Right lung (tissue), 5 donors: ENCODE measurements around the gene GNA12. TPM values are rescaled to one million over a fixed set of nuclear protein-coding genes. Genes with fewer than 3 reads are reported as not detected.
A peak's percentile ranks its signal among the peaks of the same experiment; 100 is the strongest.
"Not testable (repeated sequence)": the region's sequence is repeated elsewhere in the genome, so short reads cannot be mapped to it uniquely, and the experiment has no call there.

ENCODE experiments used
- DNase-seq, 2 donors: peaks; one replicate each; pipeline ENCODE4 v3.0.0-alpha.2; 2013
- polyA plus RNA-seq, 5 donors: library from polyadenylated mRNA; unstranded; fragments of 120-200 nt; gene quantifications; one replicate each; pipeline versions ENCODE4 v1.2.1 to v1.2.3, GENCODE V29; 2013; ENCODE audit warnings: inconsistent platforms in 1 of 5, low replicate concordance in 1 of 5; ENCODE audit not compliant: insufficient read length in 5 of 5, insufficient read depth in 1 of 5

The GNA12 gene
- polyA plus RNA-seq, 5 donors, result 46.0 to 61.9 (median 50.4) TPM

GRCh38 chr7:2869981-2870380 is 25.9 kb upstream of the GNA12 start:
- no peak for DNase-seq

GRCh38 chr7:2866601-2867000 is 22.5 kb upstream of the GNA12 start:
- DNase-seq, result no peak

DNA sequence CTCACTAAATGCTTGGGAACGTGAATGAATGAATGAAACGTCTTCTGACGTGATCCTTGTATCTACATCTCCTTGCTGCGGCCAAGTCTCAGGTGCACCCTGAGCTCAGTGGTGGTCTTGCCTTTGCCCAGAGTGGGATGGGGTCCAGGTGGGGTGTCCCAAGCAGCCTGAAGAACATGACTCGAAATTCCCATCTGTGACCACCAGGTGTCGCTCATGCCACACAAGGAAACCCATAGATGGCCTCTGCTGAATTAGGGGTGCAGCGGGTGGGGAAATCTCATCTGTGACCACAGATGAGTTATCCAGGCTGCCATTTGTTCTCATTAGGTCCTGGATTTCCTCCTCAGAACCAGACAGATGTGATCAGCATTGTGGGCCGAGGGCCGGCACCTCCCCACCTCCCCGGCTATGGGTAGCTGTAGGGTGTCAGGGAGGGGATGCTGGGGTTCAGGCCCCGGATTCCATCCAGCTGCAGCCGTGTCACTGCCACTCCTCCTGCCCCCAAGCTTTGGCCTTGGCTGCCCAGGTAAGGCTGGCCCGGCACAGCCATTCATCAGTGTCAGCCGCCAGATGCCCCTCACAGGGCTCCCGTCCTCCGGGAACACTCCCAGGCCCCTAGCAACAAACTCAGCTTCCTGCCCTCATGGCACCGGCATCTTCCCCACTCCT is 21.0 kb upstream of the GNA12 start:
- peak; percentile 51 to 63 for DNase-seq

DNA sequence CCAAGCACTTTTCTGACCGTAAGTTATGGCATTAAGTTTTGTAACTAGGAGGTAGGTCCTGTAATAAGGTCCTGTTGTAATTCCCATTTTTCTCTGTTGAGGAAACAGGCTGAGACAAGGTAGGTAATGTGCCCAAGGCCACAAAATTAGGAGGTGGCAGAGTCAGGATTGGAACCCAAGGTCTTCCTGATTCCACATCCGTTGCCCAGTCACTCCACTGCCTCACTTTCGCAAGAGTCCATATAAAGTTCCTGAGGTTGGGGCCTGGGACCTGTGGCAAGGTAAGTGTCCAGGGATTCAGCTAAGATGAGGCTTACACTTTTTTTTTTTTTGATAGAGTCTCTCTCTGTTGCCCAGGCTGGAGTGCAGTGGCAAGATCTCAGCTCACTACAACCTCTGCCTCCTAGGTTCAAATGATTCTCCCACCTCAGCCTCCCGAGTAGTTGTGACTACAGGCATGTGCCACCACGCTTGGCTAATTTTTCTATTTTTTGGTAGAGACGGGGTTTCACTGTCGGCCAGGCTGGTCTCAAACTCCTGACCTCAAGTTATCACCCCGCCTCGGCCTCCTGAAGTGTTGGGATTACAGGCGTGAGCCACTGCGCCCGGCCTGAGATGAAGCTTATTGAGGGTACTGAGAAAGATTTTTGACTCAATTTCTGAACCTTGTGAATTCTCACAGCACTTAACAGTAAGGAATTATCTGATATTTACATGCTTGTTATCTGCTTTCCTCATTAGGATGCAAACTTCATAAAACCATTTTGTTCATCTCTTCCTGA is 20.3 kb upstream of the GNA12 start:
- DNase-seq, result no peak

DNA sequence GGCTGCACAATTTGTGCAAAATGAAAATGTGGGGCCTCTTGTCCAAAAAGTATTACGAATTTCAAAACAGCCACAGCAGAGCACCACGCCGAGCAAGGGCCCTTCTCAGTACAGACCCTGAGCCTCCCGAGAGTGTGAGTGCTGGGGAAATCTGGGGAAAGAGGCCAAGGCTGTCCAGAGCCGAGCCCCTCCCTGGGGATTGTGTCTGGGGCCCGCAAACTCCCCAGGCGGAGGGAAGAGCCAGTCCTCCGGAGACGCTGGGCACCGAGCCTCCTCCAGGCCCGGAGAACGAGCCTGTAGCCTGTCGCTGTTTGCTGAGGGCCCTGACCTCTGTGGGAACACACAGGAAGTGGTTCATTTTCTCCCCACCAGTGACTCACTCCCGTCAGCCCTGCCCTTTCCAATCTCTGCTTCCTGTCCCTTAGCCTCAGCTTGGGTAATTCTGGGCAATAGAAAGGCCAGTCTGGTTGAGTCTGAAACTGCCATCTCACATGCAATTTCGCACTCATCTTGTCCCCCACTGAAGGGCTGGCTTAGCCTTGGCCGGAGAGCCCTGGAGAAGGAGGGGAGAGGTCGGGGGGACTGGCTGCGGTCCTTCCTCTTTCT is 19.5 kb upstream of the GNA12 start:
- peak; percentile 65 to 67 for DNase-seq

DNA sequence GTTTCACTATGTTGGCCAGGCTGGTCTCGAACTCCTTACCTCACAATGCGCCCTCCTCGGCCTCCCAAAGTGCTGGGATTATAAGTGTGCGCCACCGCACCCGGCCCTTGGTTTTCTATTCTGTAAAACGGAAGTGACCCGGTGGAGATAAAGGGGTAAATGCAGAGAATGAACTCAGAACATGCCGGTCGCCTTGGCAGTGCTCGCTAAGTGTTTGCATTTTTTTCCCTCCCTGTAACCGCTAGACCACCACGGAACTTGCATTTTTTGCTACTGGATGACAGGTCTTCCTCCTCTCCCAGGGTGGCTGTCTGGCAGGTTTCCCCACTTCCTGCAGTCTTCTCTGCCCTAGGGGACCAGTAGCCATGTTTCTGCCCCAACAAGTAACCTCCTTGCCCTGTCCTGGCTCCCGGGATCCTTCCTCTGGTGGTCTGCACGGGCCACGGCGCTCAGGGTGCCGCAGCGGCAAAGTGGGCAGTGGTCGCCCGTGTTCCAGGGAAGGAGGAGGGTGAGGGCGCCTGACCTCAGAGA is 18.8 kb upstream of the GNA12 start:
- DNase-seq, result no peak

DNA sequence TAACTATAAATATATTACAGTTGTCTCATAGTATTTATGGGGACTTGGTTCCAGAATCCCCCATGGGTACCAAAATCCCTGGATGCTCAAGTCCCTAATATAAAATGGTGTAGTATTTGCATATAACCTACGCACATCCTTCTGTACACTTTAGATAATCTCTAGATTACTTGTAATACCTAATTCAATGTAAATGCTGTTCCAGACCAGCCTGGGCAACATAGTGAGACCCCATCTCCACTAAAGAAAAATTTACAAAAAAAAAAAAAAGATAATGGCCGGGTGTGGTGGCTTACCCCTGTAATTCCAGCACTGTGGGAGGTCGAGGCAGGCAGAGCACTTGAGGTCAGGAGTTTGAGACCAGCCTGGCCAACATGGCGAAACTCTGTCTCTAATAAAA is 17.4 kb upstream of the GNA12 start:
- no peak for DNase-seq

- no peak for DNase-seq
Measured at GRCh38 chr7:2860627-2861133, 16.6 kb upstream of the GNA12 start.

DNA sequence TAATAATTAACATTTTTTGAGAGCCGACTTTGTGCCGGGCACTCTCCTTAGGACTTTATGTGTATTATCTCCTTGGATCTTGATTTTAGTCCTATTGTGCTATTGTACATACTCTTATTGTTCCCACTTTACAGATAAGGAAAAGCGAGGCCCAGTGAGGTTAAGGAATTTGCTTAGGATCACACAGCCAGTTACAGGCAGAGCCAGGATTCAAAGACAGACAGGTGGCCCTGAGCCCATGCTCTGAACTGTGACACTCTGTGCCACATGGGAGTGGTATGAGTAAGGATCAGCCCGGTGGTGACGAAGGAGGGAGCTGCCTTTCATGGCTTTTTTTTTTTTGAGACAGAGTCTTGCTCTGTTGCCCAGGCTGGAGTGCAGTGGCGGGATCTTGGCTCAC is 15.8 kb upstream of the GNA12 start:
- DNase-seq, result no peak

- no peak for DNase-seq
Measured at GRCh38 chr7:2858621-2859020, 14.5 kb upstream of the GNA12 start.

DNA sequence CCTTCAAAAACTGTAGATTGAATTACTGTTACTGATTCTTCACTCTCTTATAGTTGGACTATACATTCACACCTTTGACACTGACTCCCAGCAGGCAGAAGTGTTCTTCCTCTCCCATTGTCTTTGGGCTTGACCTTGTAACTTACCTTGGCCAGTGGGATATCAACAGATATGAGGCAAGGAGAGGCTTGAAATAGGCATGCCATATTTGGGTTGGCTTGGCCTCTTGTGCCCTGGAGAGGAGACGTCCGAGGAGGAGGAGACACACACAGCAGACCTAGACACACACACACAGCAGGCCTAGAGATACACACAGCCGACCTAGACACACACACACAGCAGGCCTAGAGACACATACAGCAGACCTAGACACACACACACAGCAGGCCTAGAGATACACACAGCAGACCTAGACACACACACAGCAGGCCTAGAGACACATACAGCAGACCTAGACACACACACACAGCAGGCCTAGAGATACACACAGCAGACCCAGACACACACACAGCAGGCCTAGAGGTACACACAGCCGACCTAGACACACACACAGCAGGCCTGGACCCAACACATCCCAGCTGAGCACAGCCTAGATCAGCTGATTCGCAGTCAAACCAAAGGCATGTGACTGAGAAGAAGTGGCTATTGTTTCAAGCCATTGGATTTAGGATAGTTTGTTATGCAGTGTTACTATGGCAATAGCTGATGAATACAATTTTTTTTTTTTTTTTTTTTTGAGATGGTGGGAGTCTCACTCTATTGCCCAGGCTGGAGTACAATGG is 12.5 kb upstream of the GNA12 start:
- no peak for DNase-seq

GRCh38 chr7:2855386-2855785 is 11.3 kb upstream of the GNA12 start:
- no peak for DNase-seq

DNA sequence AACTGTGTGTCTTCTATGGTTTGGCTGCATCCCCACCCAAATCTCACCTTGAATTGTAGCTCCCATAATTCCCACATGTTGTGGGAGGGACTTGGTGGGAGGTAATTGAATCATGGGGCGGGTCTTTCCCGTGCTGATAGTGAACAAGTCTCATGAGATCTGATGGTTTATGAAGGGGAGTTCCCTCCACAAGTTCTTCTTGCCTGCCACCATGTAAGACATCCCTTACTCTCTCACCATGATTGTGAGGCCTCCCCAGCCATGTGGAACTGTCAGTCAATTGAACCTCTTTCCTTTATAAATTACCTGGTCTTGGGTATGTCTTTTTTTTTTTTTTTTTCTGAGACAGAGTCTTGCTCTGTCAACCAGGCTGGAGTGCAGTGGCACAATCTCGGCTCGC is 9.4 kb upstream of the GNA12 start:
- DNase-seq, result not testable (repeated sequence)

- no peak for DNase-seq
Measured at GRCh38 chr7:2853147-2853546, 9.0 kb upstream of the GNA12 start.

GRCh38 chr7:2851497-2851896 is 7.4 kb upstream of the GNA12 start:
- DNase-seq, result no peak

GRCh38 chr7:2849941-2850766 is 6.0 kb upstream of the GNA12 start:
- DNase-seq, result no peak

DNA sequence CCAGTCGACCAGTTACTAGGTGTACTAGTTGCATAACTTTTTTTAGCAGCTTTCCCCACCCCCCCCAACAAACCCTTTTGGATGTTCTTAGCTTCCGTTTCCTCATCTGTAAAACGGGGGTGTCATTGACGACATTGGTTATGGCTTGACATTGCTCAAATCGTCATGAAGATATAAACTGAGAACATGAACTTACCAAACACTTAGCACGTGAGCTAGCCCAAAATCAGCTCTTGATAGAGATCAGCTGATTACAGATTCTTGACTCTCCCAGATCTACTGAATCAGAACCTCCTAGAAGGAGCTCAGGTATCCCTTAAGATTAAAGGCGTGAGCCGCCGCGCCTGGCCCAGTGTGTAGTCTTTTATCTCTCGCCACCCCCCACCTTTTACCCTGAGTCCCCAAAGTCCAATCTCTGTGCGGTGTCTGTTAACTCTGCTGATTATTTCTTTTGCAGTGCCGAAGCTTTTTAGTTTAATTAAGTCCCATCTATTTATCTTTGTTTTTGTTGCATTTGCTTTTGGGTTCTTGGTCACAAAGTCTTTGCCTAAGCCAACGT is 1.0 kb upstream of the GNA12 start:
- no peak for DNase-seq

DNA sequence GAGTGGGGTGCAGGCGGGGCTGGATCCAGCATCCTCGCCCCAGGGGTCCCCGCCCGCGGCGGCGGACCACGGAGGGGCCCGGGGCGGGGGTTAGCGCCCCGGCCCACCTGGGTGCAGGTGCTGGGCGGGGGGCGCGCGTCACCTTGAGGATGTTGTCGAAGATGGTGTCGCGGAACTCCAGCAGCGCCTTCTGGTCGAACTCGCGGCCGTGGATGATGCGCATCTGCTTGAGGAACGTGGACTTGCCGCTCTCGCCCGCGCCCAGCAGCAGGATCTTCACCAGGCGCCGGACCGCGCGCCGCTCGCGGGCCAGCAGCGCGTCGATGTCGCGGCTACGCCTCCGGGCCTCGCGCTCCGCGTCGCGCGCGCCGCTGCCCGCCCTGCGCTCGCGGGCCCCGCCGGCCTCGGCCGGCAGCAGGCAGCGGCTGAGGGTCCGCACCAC is 376 bp downstream of the GNA12 start:
- no peak for DNase-seq

DNA sequence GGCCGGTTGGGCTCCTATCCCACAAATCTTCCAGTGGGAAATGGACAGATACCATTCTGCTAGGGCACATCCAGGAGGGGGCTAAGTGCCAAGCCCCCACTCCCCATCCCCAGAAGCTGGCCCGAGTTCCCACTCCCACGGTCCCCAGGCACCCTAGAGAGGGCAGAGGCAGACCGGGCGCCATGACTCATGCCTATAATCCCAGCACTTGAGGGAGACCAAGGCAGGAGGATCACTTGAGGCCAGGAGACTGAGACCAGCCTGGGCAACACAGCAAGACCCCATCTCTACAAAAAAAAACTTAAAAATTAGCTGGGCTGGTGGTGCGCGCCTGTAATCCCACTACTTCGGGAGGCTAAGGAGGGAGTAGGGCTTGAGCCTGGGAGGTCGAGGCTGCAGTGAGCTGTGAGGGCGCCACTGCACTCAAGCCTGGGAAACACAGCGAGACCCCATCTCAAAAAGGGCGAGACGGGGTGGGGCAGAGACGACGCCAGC is 870 bp downstream of the GNA12 start:
- DNase-seq, result no peak

GRCh38 chr7:2841907-2842306 is 2.2 kb downstream of the GNA12 start:
- no peak for DNase-seq
